ENCODE data around the gene THPO.
A peak's percentile ranks its signal among the peaks of the same experiment; 100 is the strongest.

Gene THPO

DNA sequence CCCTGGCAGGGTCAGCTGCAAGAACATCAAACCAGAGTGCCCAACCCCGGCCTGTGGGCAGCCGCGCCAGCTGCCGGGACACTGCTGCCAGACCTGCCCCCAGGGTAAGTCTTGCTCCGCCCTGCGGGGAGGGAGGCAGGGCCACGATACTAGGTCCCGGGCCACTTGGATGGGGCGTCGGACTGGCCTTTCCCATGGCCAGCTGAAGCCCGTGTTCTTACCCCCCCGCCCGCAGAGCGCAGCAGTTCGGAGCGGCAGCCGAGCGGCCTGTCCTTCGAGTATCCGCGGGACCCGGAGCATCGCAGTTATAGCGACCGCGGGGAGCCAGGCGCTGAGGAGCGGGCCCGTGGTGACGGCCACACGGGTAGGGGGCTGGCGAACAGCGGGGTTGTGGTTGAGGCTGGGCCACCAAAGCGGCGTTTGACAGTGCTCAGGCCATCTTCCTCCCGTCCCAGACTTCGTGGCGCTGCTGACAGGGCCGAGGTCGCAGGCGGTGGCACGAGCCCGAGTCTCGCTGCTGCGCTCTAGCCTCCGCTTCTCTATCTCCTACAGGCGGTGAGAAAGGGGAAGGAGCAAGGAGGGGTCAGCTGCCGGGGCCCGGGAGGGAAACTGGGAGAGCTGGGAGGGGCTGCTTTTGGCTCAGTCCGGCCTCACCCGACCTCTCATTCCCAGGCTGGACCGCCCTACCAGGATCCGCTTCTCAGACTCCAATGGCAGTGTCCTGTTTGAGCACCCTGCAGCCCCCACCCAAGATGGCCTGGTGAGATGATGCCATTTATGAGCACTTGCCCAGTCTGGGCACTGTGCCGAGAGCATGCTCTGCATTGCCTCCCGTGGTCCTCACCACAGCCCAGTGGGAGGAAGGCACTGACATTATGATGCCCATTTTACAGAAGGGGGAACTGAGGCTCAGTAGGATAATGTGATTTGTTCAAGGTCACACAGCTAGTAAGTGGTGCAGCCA lies 3.5 kb upstream of the THPO start:
- POLR2A ChIA-PET (ENCODE audit: low non-redundant PET), result no interaction called here
- H3K27ac ChIP-seq, result no peak overlapping the region
- CTCF ChIA-PET, result interaction anchor here (0.6 to 2.3 kb wide), 3 partner anchors 10 to 132 kb away, joined by 4 to 8 read pairs (median 7); no protein-coding TSS in a partner anchor
- no peak for DNase-seq (ENCODE audit: low spot score)
- TF ChIP-seq, protein P1, sequence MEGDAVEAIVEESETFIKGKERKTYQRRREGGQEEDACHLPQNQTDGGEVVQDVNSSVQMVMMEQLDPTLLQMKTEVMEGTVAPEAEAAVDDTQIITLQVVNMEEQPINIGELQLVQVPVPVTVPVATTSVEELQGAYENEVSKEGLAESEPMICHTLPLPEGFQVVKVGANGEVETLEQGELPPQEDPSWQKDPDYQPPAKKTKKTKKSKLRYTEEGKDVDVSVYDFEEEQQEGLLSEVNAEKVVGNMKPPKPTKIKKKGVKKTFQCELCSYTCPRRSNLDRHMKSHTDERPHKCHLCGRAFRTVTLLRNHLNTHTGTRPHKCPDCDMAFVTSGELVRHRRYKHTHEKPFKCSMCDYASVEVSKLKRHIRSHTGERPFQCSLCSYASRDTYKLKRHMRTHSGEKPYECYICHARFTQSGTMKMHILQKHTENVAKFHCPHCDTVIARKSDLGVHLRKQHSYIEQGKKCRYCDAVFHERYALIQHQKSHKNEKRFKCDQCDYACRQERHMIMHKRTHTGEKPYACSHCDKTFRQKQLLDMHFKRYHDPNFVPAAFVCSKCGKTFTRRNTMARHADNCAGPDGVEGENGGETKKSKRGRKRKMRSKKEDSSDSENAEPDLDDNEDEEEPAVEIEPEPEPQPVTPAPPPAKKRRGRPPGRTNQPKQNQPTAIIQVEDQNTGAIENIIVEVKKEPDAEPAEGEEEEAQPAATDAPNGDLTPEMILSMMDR (conservative IDR thresholded peaks at IDR 0.05; ENCODE audit: low read depth), result no peak

- H3K27ac ChIP-seq, result no peak overlapping the region
- DNase-seq (ENCODE audit: low spot score), result no peak
- CTCF ChIA-PET, result interaction anchor here (1.3 to 2.3 kb wide), 2 partner anchors 9 to 133 kb away, joined by 7 to 8 read pairs; no protein-coding TSS in a partner anchor
- POLR2A ChIA-PET (ENCODE audit: low non-redundant PET), result no interaction called here
- TF ChIP-seq, protein P1 (conservative IDR thresholded peaks at IDR 0.05; ENCODE audit: low read depth), result no peak
These were observed 2.7 kb upstream of the THPO start for GRCh38 chr3:184380627-184381260.

DNA sequence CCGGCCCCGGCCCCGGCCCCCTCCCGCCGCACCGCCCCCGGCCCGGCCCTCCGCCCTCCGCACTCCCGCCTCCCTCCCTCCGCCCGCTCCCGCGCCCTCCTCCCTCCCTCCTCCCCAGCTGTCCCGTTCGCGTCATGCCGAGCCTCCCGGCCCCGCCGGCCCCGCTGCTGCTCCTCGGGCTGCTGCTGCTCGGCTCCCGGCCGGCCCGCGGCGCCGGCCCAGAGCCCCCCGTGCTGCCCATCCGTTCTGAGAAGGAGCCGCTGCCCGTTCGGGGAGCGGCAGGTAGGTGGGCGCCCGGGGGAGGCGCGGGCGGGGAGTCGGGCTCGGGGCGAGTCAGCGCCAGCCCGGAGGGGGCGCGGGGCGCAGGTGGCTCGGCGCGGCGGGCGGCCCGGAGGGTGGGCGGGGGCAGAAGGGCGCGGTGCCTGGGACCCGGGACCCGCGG lies 2.2 kb upstream of the THPO start:
- peak; percentile 54 for DNase-seq (ENCODE audit: low spot score)
- H3K27ac ChIP-seq, result no peak overlapping the region
- TF ChIP-seq, protein P1 (conservative IDR thresholded peaks at IDR 0.05; ENCODE audit: low read depth), result no peak
- ChIA-PET POLR2A (ENCODE audit: low non-redundant PET) (no interaction called here), CTCF (interaction anchor here (1.3 to 2.3 kb wide), 2 partner anchors 9 to 133 kb away, joined by 7 to 8 read pairs; no protein-coding TSS in a partner anchor)

DNA sequence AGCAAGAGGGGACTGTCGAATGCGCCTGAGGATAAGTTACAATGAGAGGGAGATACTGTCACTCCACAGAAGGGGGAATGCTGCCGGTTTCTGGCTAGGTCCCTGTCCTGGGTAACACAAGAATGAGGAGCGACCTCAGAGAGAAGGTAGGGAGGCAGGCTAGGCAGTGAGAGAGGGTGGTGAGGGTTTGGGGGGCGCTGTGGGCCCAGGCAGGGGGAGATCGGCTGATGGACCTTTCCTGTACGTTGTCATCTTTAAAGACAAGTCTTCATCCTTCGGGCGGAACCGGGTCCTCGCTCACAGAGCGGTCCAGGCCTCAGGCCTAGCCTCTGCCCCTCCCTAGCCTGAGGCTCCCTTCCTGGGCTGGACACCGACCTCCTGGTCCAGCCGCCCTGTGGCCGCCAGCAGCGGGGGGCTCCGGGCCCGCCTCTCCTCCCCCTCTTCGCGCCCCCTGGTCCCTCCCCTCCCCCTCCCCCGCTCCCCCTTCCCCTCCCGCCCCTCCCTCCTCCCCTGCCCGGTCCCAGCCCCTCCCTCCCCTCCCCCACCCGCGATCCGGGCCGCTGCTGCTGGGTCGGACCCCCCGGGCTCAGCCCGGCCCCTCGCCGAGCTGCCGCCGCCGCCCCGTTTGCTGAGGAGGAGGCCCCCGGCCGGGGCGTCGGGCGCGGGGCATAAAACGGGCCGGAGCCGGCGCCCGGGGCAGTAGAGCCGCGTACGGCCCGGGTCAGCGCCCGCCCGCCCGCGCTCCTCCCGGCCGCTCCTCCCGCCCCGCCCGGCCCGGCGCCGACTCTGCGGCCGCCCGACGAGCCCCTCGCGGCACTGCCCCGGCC lies 1.6 kb upstream of the THPO start, which contains the start of gene CHRD:
Gene CHRD, plus strand, starts transcription at position 697 of the 827 bp plus-strand sequence. CDS start 265 bp downstream, outside the sequence.
- TF ChIP-seq, protein P1 (conservative IDR thresholded peaks at IDR 0.05; ENCODE audit: low read depth), result no peak
- DNase-seq (ENCODE audit: low spot score), result no peak
- H3K27ac ChIP-seq, result no peak within 1 kb of the TSS
- POLR2A ChIA-PET (ENCODE audit: low non-redundant PET), result no interaction called here
- CTCF ChIA-PET, result interaction anchor here (0.9 to 2.3 kb wide), 3 partner anchors 89 to 162 kb away, joined by 3 to 8 read pairs (median 4); no protein-coding TSS in a partner anchor

DNA sequence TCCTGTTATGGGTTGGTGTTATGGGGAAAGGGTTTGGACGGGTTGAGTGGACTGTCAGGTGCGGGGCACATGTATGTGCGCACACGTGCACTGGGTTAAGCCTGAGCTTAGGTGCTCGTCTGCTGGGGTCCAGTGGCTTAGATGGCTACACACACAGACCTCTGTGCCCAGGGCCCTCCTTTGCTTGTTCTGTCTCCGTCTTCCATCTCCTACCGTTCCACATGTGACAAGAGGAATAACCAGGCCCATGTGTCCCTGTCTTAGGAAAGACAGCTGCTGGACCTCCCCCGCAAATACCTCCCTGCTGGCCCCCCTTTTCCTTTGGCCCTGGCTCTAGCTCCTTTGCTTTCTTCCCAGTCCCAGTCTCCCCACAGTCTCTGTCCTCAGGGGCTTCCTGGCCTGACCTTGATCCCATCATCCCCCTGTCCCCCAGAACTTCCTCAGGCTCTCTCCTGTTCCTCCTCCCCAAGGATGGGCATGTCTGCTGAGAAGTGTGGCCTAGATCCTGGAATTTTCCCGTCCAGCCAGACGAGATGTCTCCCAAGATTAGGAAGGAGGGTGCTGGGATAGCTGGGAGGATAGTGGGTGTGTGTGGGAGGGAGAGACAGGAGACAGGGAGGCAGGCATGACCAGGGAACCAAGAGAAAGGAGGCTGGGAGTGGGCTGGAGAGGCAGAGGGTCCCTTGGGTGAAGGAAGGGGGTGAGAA lies 797 bp upstream of the THPO start:
- no peak overlapping the region for H3K27ac ChIP-seq
- DNase-seq (ENCODE audit: low spot score), result no peak
- ChIA-PET POLR2A (ENCODE audit: low non-redundant PET) (no interaction called here), CTCF (interaction anchor here (0.8 to 1.2 kb wide), 4 partner anchors 90 to 163 kb away, joined by 3 to 4 read pairs (median 4); no protein-coding TSS in a partner anchor)
- TF ChIP-seq, protein P1 (conservative IDR thresholded peaks at IDR 0.05; ENCODE audit: low read depth), result no peak

Data from RWPE1 (cell line).